ENCODE measurements around the gene CNNM1.

The CNNM1 gene

GRCh38 chr10:99339077-99339476 is 9.9 kb downstream of the CNNM1 start:
- Histone ChIP-seq H3K9ac (ENCODE audit: low read length) (no peak overlapping the region), H3K27ac (ENCODE audit: low read length) (no peak overlapping the region), H3K36me3 (ENCODE audit: control insufficient read depth, low read depth, low read length) (no peaks in the 10 kb centered on the region), H3K4me1 (ENCODE audit: control insufficient read depth, low read depth, low read length) (peaks cover 7% of the 10 kb centered on the region), H3K9me3 (ENCODE audit: control insufficient read depth, low read depth, low read length) (no peaks in the 10 kb centered on the region), H3K27me3 (ENCODE audit: control insufficient read depth, insufficient read depth, low read length) (no peaks in the 10 kb centered on the region), H3K4me3 (ENCODE audit: low read length) (no peak overlapping the region)

GRCh38 chr10:99339563-99340047 is 10.4 kb downstream of the CNNM1 start:
- H3K27me3 ChIP-seq (ENCODE audit: control insufficient read depth, insufficient read depth, low read length) = no peaks in the 10 kb centered on the region
- H3K4me1 ChIP-seq (ENCODE audit: control insufficient read depth, low read depth, low read length) = peaks cover 7% of the 10 kb centered on the region
- H3K4me3 ChIP-seq (ENCODE audit: low read length) = no peak overlapping the region
- H3K27ac ChIP-seq (ENCODE audit: low read length) = no peak overlapping the region
- no peak overlapping the region for H3K9ac ChIP-seq (ENCODE audit: low read length)
- H3K36me3 ChIP-seq (ENCODE audit: control insufficient read depth, low read depth, low read length) = no peaks in the 10 kb centered on the region
- no peaks in the 10 kb centered on the region for H3K9me3 ChIP-seq (ENCODE audit: control insufficient read depth, low read depth, low read length)

DNA sequence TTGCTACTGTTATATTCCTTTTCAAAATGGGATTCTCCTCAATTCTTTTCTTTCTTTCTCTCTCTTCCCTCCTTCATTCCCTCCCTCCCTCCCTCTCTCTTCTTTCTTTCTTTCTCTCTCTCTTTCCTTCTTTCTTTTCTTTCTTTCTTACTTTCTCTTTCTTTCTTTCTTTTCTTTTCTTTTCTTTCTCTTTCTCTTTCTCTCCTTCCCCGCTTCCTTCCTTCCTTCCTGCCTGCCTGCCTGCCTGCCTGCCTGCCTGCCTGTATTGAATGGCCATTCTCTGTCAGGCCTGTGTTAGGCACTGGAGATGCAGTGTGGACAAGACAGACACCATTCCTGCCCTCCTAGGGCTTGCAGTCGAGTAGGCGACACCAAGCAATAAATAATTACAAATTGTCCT is 11.5 kb downstream of the CNNM1 start:
- Histone ChIP-seq H3K9ac (ENCODE audit: low read length) (no peak overlapping the region), H3K36me3 (ENCODE audit: control insufficient read depth, low read depth, low read length) (no peaks in the 10 kb centered on the region), H3K4me1 (ENCODE audit: control insufficient read depth, low read depth, low read length) (peaks cover 7% of the 10 kb centered on the region), H3K9me3 (ENCODE audit: control insufficient read depth, low read depth, low read length) (no peaks in the 10 kb centered on the region), H3K27me3 (ENCODE audit: control insufficient read depth, insufficient read depth, low read length) (no peaks in the 10 kb centered on the region), H3K27ac (ENCODE audit: low read length) (no peak overlapping the region), H3K4me3 (ENCODE audit: low read length) (no peak overlapping the region)

GRCh38 chr10:99341248-99341647 is 12.1 kb downstream of the CNNM1 start:
- H3K9me3 ChIP-seq (ENCODE audit: control insufficient read depth, low read depth, low read length) = no peaks in the 10 kb centered on the region
- no peaks in the 10 kb centered on the region for H3K36me3 ChIP-seq (ENCODE audit: control insufficient read depth, low read depth, low read length)
- peaks cover 7% of the 10 kb centered on the region for H3K4me1 ChIP-seq (ENCODE audit: control insufficient read depth, low read depth, low read length)
- H3K27me3 ChIP-seq (ENCODE audit: control insufficient read depth, insufficient read depth, low read length) = no peaks in the 10 kb centered on the region
- no peak overlapping the region for H3K4me3 ChIP-seq (ENCODE audit: low read length)
- no peak overlapping the region for H3K27ac ChIP-seq (ENCODE audit: low read length)
- no peak overlapping the region for H3K9ac ChIP-seq (ENCODE audit: low read length)

DNA sequence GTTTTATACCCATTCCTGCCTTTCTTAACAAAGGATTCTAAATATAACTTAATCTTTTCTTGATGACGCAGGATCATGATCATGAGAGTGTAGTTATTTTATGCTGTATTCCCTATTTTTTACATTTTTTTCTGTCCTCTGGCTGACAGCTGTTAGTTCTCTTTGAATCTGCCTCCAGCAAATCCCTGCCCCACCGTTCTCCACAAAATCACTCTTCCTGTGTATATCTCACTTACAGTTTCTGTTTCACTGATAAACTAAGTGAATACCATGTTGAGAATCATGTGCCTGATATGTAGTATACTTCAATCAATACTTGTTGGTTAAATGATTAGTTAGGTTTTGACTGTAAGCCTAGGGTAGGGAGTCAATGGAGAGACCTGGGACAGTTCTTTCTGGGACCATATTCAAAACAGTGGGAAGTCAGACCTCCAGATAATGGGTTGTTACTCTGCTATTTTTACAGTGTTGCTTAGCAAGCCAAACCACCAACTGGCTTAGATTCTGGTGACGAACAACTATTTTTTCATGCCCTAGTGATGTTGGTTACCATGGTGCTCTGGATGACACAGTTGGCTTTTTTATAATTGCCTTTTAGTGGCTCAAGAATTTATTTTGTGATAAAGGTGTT is 12.8 kb downstream of the CNNM1 start:
- peaks cover 7% of the 10 kb centered on the region for H3K4me1 ChIP-seq (ENCODE audit: control insufficient read depth, low read depth, low read length)
- H3K27ac ChIP-seq (ENCODE audit: low read length) = no peak overlapping the region
- H3K27me3 ChIP-seq (ENCODE audit: control insufficient read depth, insufficient read depth, low read length) = no peaks in the 10 kb centered on the region
- H3K36me3 ChIP-seq (ENCODE audit: control insufficient read depth, low read depth, low read length) = no peaks in the 10 kb centered on the region
- no peaks in the 10 kb centered on the region for H3K9me3 ChIP-seq (ENCODE audit: control insufficient read depth, low read depth, low read length)
- no peak overlapping the region for H3K9ac ChIP-seq (ENCODE audit: low read length)
- H3K4me3 ChIP-seq (ENCODE audit: low read length) = no peak overlapping the region

DNA sequence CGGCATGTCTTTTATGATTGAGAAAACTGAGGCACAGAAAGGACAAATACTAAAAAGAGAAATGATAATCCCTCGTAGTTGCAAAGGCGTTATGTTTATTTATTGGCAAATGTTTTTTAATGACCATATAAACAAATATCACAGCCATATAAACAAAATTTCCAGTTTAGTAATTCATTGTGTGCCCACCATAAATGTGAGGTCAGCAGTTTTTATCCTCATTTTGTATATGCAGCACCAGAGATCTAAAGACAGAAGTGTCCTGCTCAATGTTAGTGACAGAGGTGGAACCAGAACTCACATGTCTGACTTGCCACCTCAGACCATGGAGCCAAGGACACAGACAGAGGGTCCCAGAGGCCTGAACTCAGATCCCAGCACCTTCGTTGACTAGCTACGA is 14.1 kb downstream of the CNNM1 start:
- peaks cover 7% of the 10 kb centered on the region for H3K4me1 ChIP-seq (ENCODE audit: control insufficient read depth, low read depth, low read length)
- H3K27me3 ChIP-seq (ENCODE audit: control insufficient read depth, insufficient read depth, low read length) = no peaks in the 10 kb centered on the region
- H3K9ac ChIP-seq (ENCODE audit: low read length) = no peak overlapping the region
- no peak overlapping the region for H3K4me3 ChIP-seq (ENCODE audit: low read length)
- no peaks in the 10 kb centered on the region for H3K36me3 ChIP-seq (ENCODE audit: control insufficient read depth, low read depth, low read length)
- no peak overlapping the region for H3K27ac ChIP-seq (ENCODE audit: low read length)
- H3K9me3 ChIP-seq (ENCODE audit: control insufficient read depth, low read depth, low read length) = no peaks in the 10 kb centered on the region

DNA sequence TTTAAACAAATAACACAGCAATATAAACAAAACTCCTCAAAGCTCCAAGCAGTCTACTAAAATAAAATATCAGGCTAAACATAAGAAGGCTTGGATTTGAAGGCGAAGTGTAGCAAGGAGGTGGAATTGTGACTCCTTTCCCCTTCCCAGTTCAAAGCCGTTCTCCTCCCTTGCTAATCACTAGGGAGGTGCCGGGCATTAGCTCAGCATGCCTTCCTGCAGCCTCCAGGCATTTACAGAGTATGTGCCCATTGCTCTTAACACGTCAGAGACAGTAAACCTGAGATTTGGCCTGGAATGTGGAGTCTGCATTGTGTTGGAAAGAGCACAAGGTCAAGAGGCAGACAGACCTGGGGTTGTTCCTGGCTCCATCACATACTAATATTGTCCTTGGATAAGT is 15.6 kb downstream of the CNNM1 start:
- Histone ChIP-seq H3K4me3 (ENCODE audit: low read length) (no peak overlapping the region), H3K4me1 (ENCODE audit: control insufficient read depth, low read depth, low read length) (peaks cover 7% of the 10 kb centered on the region), H3K9ac (ENCODE audit: low read length) (no peak overlapping the region), H3K27me3 (ENCODE audit: control insufficient read depth, insufficient read depth, low read length) (no peaks in the 10 kb centered on the region), H3K27ac (ENCODE audit: low read length) (no peak overlapping the region), H3K36me3 (ENCODE audit: control insufficient read depth, low read depth, low read length) (no peaks in the 10 kb centered on the region), H3K9me3 (ENCODE audit: control insufficient read depth, low read depth, low read length) (no peaks in the 10 kb centered on the region)

- no peak overlapping the region for H3K9ac ChIP-seq (ENCODE audit: low read length)
- no peaks in the 10 kb centered on the region for H3K27me3 ChIP-seq (ENCODE audit: control insufficient read depth, insufficient read depth, low read length)
- H3K9me3 ChIP-seq (ENCODE audit: control insufficient read depth, low read depth, low read length) = no peaks in the 10 kb centered on the region
- no peaks in the 10 kb centered on the region for H3K36me3 ChIP-seq (ENCODE audit: control insufficient read depth, low read depth, low read length)
- H3K4me1 ChIP-seq (ENCODE audit: control insufficient read depth, low read depth, low read length) = peaks cover 7% of the 10 kb centered on the region
- no peak overlapping the region for H3K27ac ChIP-seq (ENCODE audit: low read length)
- no peak overlapping the region for H3K4me3 ChIP-seq (ENCODE audit: low read length)
These were observed 16.2 kb downstream of the CNNM1 start for GRCh38 chr10:99345350-99345749.

- H3K4me3 ChIP-seq (ENCODE audit: low read length) = no peak overlapping the region
- H3K27me3 ChIP-seq (ENCODE audit: control insufficient read depth, insufficient read depth, low read length) = no peaks in the 10 kb centered on the region
- peaks cover 7% of the 10 kb centered on the region for H3K4me1 ChIP-seq (ENCODE audit: control insufficient read depth, low read depth, low read length)
- H3K27ac ChIP-seq (ENCODE audit: low read length) = no peak overlapping the region
- H3K9me3 ChIP-seq (ENCODE audit: control insufficient read depth, low read depth, low read length) = no peaks in the 10 kb centered on the region
- no peak overlapping the region for H3K9ac ChIP-seq (ENCODE audit: low read length)
- H3K36me3 ChIP-seq (ENCODE audit: control insufficient read depth, low read depth, low read length) = no peaks in the 10 kb centered on the region
These were observed 17.1 kb downstream of the CNNM1 start for GRCh38 chr10:99346247-99346646.

- Histone ChIP-seq H3K27ac (ENCODE audit: low read length) (no peak overlapping the region), H3K36me3 (ENCODE audit: control insufficient read depth, low read depth, low read length) (no peaks in the 10 kb centered on the region), H3K4me3 (ENCODE audit: low read length) (no peak overlapping the region)
These were observed 18.5 kb downstream of the CNNM1 start for GRCh38 chr10:99347672-99348071.

GRCh38 chr10:99353182-99353581 is 24.0 kb downstream of the CNNM1 start:
- Histone ChIP-seq H3K9me3 (ENCODE audit: control insufficient read depth, low read depth, low read length) (no peaks in the 10 kb centered on the region), H3K4me1 (ENCODE audit: control insufficient read depth, low read depth, low read length) (peaks cover 8% of the 10 kb centered on the region), H3K9ac (ENCODE audit: low read length) (no peak overlapping the region), H3K27ac (ENCODE audit: low read length) (no peak overlapping the region), H3K4me3 (ENCODE audit: low read length) (no peak overlapping the region), H3K36me3 (ENCODE audit: control insufficient read depth, low read depth, low read length) (no peaks in the 10 kb centered on the region), H3K27me3 (ENCODE audit: control insufficient read depth, insufficient read depth, low read length) (no peaks in the 10 kb centered on the region)

More at GRCh38 chr10:99347672-99348071, 18.5 kb downstream of the CNNM1 start:
- no peaks in the 10 kb centered on the region for H3K9me3 ChIP-seq (ENCODE audit: control insufficient read depth, low read depth, low read length)
- no peak overlapping the region for H3K9ac ChIP-seq (ENCODE audit: low read length)
- no peaks in the 10 kb centered on the region for H3K27me3 ChIP-seq (ENCODE audit: control insufficient read depth, insufficient read depth, low read length)
- no peaks in the 10 kb centered on the region for H3K4me1 ChIP-seq (ENCODE audit: control insufficient read depth, low read depth, low read length)

DNA sequence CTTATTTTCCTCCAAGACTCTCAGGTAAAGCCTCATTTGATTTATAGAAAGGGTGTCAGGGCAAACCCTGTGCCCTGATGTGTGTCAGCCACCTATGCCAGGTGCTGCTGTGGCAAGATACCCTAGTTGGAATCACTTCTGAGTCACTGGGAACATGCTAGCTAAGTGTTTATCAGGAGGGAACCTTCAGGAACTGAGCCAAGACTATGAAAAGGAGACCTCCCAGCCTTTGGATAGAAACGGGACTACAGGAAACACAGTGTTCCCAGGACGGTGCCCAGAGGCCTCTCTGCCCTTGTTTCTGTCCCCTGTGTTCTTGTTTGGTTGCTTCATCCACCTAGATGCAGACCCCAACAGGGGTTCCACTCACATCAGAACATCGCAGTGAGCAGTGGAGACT is 28.5 kb downstream of the CNNM1 start:
- Histone ChIP-seq H3K27ac (ENCODE audit: low read length) (no peak overlapping the region), H3K4me3 (ENCODE audit: low read length) (no peak overlapping the region), H3K36me3 (ENCODE audit: control insufficient read depth, low read depth, low read length) (no peaks in the 10 kb centered on the region), H3K9ac (ENCODE audit: low read length) (no peak overlapping the region), H3K9me3 (ENCODE audit: control insufficient read depth, low read depth, low read length) (no peaks in the 10 kb centered on the region), H3K27me3 (ENCODE audit: control insufficient read depth, insufficient read depth, low read length) (no peaks in the 10 kb centered on the region), H3K4me1 (ENCODE audit: control insufficient read depth, low read depth, low read length) (peaks cover 13% of the 10 kb centered on the region)

Data from iPS-18a (cell line).